Lower leg skin (tissue), 3 donors: ENCODE data around the gene UBE2D1.

Experiments
- POLR2A ChIP-seq, 2 donors: fragments of 450-650 bp; IDR thresholded peaks; one replicate each; pipeline ENCODE4 v1.6.1; 2016 to 2017; ENCODE audit warnings: antibody characterized with exemption in 2 of 2, mild to moderate bottlenecking in 1 of 2, moderate library complexity in 1 of 2
- TF ChIP-seq, protein P1 (sequence below), 3 donors: fragments of 450-650 bp; IDR thresholded peaks; one replicate each; pipeline ENCODE4 v1.5.1; 2016; ENCODE audit warnings: antibody characterized with exemption in 3 of 3, mild to moderate bottlenecking in 3 of 3, moderate library complexity in 2 of 3

DNA sequence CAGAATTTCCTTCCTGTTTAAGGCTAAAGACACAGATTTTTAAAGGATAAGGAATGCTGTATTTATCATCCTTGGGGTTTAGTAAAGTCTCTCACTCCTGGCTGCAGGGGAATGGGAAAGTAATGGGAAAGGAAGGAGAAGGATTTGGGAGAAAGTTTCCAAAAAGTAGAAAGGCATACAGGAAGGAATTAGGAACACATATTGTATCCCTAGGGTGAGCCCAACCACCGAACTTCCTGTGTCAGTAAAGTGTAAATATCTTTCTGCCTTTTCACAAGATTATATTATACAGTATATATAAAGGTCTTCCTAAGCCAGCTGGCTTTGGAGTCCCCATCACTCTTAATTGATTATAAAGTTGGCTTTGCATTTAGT is 12.0 kb upstream of the UBE2D1 start:
- TF ChIP-seq, protein P1, sequence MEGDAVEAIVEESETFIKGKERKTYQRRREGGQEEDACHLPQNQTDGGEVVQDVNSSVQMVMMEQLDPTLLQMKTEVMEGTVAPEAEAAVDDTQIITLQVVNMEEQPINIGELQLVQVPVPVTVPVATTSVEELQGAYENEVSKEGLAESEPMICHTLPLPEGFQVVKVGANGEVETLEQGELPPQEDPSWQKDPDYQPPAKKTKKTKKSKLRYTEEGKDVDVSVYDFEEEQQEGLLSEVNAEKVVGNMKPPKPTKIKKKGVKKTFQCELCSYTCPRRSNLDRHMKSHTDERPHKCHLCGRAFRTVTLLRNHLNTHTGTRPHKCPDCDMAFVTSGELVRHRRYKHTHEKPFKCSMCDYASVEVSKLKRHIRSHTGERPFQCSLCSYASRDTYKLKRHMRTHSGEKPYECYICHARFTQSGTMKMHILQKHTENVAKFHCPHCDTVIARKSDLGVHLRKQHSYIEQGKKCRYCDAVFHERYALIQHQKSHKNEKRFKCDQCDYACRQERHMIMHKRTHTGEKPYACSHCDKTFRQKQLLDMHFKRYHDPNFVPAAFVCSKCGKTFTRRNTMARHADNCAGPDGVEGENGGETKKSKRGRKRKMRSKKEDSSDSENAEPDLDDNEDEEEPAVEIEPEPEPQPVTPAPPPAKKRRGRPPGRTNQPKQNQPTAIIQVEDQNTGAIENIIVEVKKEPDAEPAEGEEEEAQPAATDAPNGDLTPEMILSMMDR (IDR thresholded peaks at IDR 0.05): no peak
- TF ChIP-seq POLR2A (IDR thresholded peaks at IDR 0.05): no peak
